Measurements from ENCODE around the gene SARM1. TPM values are rescaled to one million over a fixed set of nuclear protein-coding genes. Genes with fewer than 3 reads are reported as not detected.

Gene SARM1
- total RNA-seq (2021; ENCODE audit: unreplicated experiment), result 17.4 TPM
- 16.8 TPM for polyA plus RNA-seq (2012; ENCODE audit: insufficient read length)
- Bru-seq, nascent RNA, result percentile 55 among the genes with signal in this experiment
- BruChase-seq, experiment 1, labeled RNA remaining after a 2-hour chase, result percentile 70 among the genes with signal in this experiment
- BruChase-seq, experiment 2, labeled RNA remaining after a 6-hour chase, result percentile 66 among the genes with signal in this experiment
- long read RNA-seq, full-length matches to known transcripts, result 5 of 22 reads
- long read RNA-seq, partial matches to known transcripts, result 2 of 22 reads
- long read RNA-seq, other reads (novel, unspliced or antisense), result 15 of 22 reads

- no peaks in the 10 kb centered on the region for H3K27me3 ChIP-seq (ENCODE audit: control insufficient read depth, insufficient read depth, low read length)
- 0 out of 4 replicates have a peak, but pooled peaks of 1 of the 2 experiments have one; percentile 30 for TF ChIP-seq REST (IDR thresholded peaks at IDR 0.05; ENCODE audit: insufficient read depth in 1 of 2, low read depth in 2 of 2, low read length in 1 of 2)
- TF ChIP-seq TCF7L2 (IDR thresholded peaks at IDR 0.05; ENCODE audit: low read depth, low read length), result peak; percentile 88
- TF ChIP-seq, protein P1, sequence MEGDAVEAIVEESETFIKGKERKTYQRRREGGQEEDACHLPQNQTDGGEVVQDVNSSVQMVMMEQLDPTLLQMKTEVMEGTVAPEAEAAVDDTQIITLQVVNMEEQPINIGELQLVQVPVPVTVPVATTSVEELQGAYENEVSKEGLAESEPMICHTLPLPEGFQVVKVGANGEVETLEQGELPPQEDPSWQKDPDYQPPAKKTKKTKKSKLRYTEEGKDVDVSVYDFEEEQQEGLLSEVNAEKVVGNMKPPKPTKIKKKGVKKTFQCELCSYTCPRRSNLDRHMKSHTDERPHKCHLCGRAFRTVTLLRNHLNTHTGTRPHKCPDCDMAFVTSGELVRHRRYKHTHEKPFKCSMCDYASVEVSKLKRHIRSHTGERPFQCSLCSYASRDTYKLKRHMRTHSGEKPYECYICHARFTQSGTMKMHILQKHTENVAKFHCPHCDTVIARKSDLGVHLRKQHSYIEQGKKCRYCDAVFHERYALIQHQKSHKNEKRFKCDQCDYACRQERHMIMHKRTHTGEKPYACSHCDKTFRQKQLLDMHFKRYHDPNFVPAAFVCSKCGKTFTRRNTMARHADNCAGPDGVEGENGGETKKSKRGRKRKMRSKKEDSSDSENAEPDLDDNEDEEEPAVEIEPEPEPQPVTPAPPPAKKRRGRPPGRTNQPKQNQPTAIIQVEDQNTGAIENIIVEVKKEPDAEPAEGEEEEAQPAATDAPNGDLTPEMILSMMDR (IDR thresholded peaks at IDR 0.05), result no peak
- TF ChIP-seq SIN3A (IDR thresholded peaks at IDR 0.05; ENCODE audit: borderline replicate concordance, insufficient read depth, low read depth, low read length), result 0 out of 2 replicates have a peak, but pooled peaks have one; percentile 43
- TF ChIP-seq POLR2AphosphoS5 (IDR thresholded peaks at IDR 0.05; ENCODE audit: low read depth, low read length), result no peak
- ATAC-seq, result peak; percentile 93
- POLR2A ChIA-PET, result interaction anchor here (0.6 to 0.7 kb wide), 2 partner anchors 104 to 163 kb away, joined by 5 to 6 read pairs; no protein-coding TSS in a partner anchor
- CTCF ChIA-PET, result interaction anchor here (0.7 kb wide), 1 partner anchor 44 kb away, joined by 5 read pairs; no protein-coding TSS in a partner anchor
- peak within 1 kb of the TSS; percentile 65 to 93 for H3K4me3 ChIP-seq (ENCODE audit: low read depth in 2 of 2, low read length in 2 of 2)
- no peaks in the 10 kb centered on the region for H3K36me3 ChIP-seq (ENCODE audit: control insufficient read depth, insufficient read depth, low read length)
- peak; percentile 30 for DNase-seq (ENCODE audit: low read depth, low spot score)
- in situ Hi-C loops (cut with HindIII; ENCODE audit: low pct_unique_long_range_greater_than_20kb, low sequenced_read_pairs) (no loop called here), intact Hi-C loops (cut with micrococcal nuclease; ENCODE audit: unreplicated experiment) (no loop called here)
- H3K4me1 ChIP-seq (ENCODE audit: control insufficient read depth, insufficient read depth, low read length), result peaks cover 27% of the 10 kb centered on the region
- H3K9me3 ChIP-seq (ENCODE audit: control insufficient read depth, insufficient read depth, low read depth, low read length), result no peaks in the 10 kb centered on the region
- no TSS peak for BruUV-seq (replicated peaks)
- H3K27ac ChIP-seq (ENCODE audit: low read length), result peak within 1 kb of the TSS; percentile 84
These were observed at the start of gene SARM1 for GRCh38 chr17:28371245-28372202. Gene SARM1 (plus strand): TSS chr17:28371694. CDS start chr17:28372033, 339 bp downstream.

DNA sequence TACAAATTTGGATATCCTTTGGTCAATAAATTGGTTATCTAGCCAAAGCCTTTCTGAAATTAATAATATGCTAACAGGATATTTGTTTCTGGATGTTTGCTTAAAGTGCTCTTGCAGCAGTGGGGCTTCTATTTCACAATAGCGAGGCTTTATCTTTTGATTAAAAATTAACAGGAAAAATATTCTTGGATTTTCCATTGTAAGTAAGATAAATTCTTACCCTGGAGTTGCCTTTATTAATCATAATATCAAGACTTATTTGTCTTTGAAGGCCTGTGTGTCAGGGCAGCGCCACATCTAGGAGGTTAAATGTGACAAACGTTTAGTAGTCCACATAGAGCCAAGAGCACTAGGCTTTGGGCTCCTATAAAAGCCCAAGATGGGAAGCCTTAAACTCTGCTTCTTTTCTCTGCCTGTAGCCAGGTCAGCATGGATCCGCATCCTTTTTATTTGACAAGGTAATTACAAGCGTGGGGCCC, 47.2 kb upstream of the SARM1 start:
- ATAC-seq (no peak), DNase-seq (ENCODE audit: low read depth, low spot score) (no peak)
- H3K27me3 ChIP-seq (ENCODE audit: control insufficient read depth, insufficient read depth, low read length), result no peaks in the 10 kb centered on the region
- in situ Hi-C loops (cut with HindIII; ENCODE audit: low pct_unique_long_range_greater_than_20kb, low sequenced_read_pairs) (no loop called here), intact Hi-C loops (cut with micrococcal nuclease; ENCODE audit: unreplicated experiment) (no loop called here)
- peaks cover 18% of the 10 kb centered on the region; the same call in 1 of the 2 replicates for H3K4me1 ChIP-seq (ENCODE audit: control insufficient read depth, insufficient read depth, low read length)
- no peak overlapping the region for H3K27ac ChIP-seq (ENCODE audit: low read length)
- H3K4me3 ChIP-seq (ENCODE audit: low read depth in 2 of 2, low read length in 2 of 2), result no peak overlapping the region
- TF ChIP-seq TCF7L2 (IDR thresholded peaks at IDR 0.05; ENCODE audit: low read depth, low read length) (no peak), SIN3A (IDR thresholded peaks at IDR 0.05; ENCODE audit: borderline replicate concordance, insufficient read depth, low read depth, low read length) (no peak), POLR2AphosphoS5 (IDR thresholded peaks at IDR 0.05; ENCODE audit: low read depth, low read length) (no peak), REST (IDR thresholded peaks at IDR 0.05; ENCODE audit: insufficient read depth in 1 of 2, low read depth in 2 of 2, low read length in 1 of 2) (no peak)
- TF ChIP-seq, protein P1 (IDR thresholded peaks at IDR 0.05), result no peak
- no peaks in the 10 kb centered on the region for H3K36me3 ChIP-seq (ENCODE audit: control insufficient read depth, insufficient read depth, low read length)
- no TSS peak for BruUV-seq (replicated peaks)
- POLR2A ChIA-PET, result no interaction called here
- CTCF ChIA-PET, result no interaction called here
- no peaks in the 10 kb centered on the region for H3K9me3 ChIP-seq (ENCODE audit: control insufficient read depth, insufficient read depth, low read depth, low read length)

Measured in Panc1 (cell line).